H9 (cell line): ENCODE results near the gene FN3KRP. TPM values are rescaled to one million over a fixed set of nuclear protein-coding genes. Genes with fewer than 3 reads are reported as not detected.

Experiments used
- DNase-seq: peaks from one replicate; pipeline ENCODE4 v3.0.0-alpha.2; 2017
- H2AFZ ChIP-seq: one replicate; pipeline ENCODE4 v1.6.1; 2013; ENCODE audit warnings: mild to moderate bottlenecking, low read length, control low read depth, moderate library complexity
- H2AK5ac ChIP-seq: 2 replicates; pipeline ENCODE4 v1.6.1; 2013; ENCODE audit warnings: low read length, control low read depth, mixed read lengths; ENCODE audit not compliant: insufficient read length
- H2BK120ac ChIP-seq: one replicate; pipeline ENCODE4 v1.6.1; 2013; ENCODE audit warnings: low read depth, mild to moderate bottlenecking, low read length, control low read depth, inconsistent platforms; ENCODE audit not compliant: poor library complexity, severe bottlenecking
- H2BK12ac ChIP-seq: 2 replicates; pipeline ENCODE4 v1.6.1; 2013; ENCODE audit warnings: low read length, control low read depth, mixed read lengths, low read depth; ENCODE audit not compliant: insufficient read length
- H2BK15ac ChIP-seq: 2 replicates; pipeline ENCODE4 v1.6.1; 2013; ENCODE audit warnings: low read depth, low read length, control low read depth
- H2BK20ac ChIP-seq: one replicate; pipeline ENCODE4 v1.6.1; 2013; ENCODE audit warnings: low read depth, mild to moderate bottlenecking, low read length, control low read depth, inconsistent platforms; ENCODE audit not compliant: poor library complexity, severe bottlenecking
- H2BK5ac ChIP-seq: 2 replicates; pipeline ENCODE4 v1.6.1; 2013; ENCODE audit warnings: low read length, control low read depth, mixed read lengths; ENCODE audit not compliant: insufficient read length
- H3K14ac ChIP-seq: 2 replicates; pipeline ENCODE4 v1.6.1; 2013; ENCODE audit warnings: low read length, control low read depth; ENCODE audit not compliant: insufficient read depth
- H3K18ac ChIP-seq: 2 replicates; pipeline ENCODE4 v1.6.1; 2013; ENCODE audit warnings: low read depth, mild to moderate bottlenecking, mixed read lengths, low read length, control low read depth; ENCODE audit not compliant: insufficient read length
- H3K23ac ChIP-seq: 2 replicates; pipeline ENCODE4 v1.6.1; 2013; ENCODE audit warnings: low read length, control low read depth, mixed read lengths, low read depth; ENCODE audit not compliant: insufficient read length
- H3K23me2 ChIP-seq: 2 replicates; pipeline ENCODE4 v1.6.1; 2013; ENCODE audit warnings: low read depth, mild to moderate bottlenecking, mixed read lengths, low read length, control low read depth; ENCODE audit not compliant: insufficient read length, poor library complexity, severe bottlenecking
- H3K27ac ChIP-seq: 2 replicates; pipeline ENCODE4 v1.5.1; 2013; ENCODE audit warnings: low read length, control low read depth, mixed read lengths, low read depth; ENCODE audit not compliant: insufficient read length
- H3K27me3 ChIP-seq: 2 replicates; pipeline ENCODE4 v1.6.1; 2013; ENCODE audit warnings: low read length, control low read depth, inconsistent platforms; ENCODE audit not compliant: insufficient read depth
- H3K4ac ChIP-seq: 2 replicates; pipeline ENCODE4 v1.6.1; 2013; ENCODE audit warnings: low read depth, mild to moderate bottlenecking, control low read depth, inconsistent platforms, low read length, moderate library complexity
- H3K4me1 ChIP-seq: 2 replicates; pipeline ENCODE4 v1.6.1; 2013; ENCODE audit warnings: low read length, control low read depth, inconsistent platforms; ENCODE audit not compliant: insufficient read depth
- H3K4me2 ChIP-seq: 2 replicates; pipeline ENCODE4 v1.6.1; 2013; ENCODE audit warnings: low read length, control low read depth, mixed read lengths; ENCODE audit not compliant: insufficient read length, insufficient read depth
- H3K56ac ChIP-seq: 2 replicates; pipeline ENCODE4 v1.6.1; 2013; ENCODE audit warnings: low read depth, mild to moderate bottlenecking, mixed read lengths, low read length, control low read depth; ENCODE audit not compliant: insufficient read length
- H3K79me1 ChIP-seq: 2 replicates; pipeline ENCODE4 v1.6.1; 2013; ENCODE audit warnings: low read depth, mild to moderate bottlenecking, moderate library complexity, low read length, control low read depth, inconsistent platforms; ENCODE audit not compliant: insufficient read depth, poor library complexity, severe bottlenecking
- H3K79me2 ChIP-seq: 2 replicates; pipeline ENCODE4 v1.6.1; 2013; ENCODE audit warnings: low read length, control low read depth, inconsistent platforms; ENCODE audit not compliant: insufficient read depth
- H3K9ac ChIP-seq: 2 replicates; pipeline ENCODE4 v1.6.1; 2013; ENCODE audit warnings: low read length, control low read depth, mixed read lengths; ENCODE audit not compliant: insufficient read length; ENCODE audit errors: extremely low read depth
- H3K9me3 ChIP-seq: one replicate; pipeline ENCODE4 v1.6.1; 2013; ENCODE audit warnings: low read depth, low read length, inconsistent platforms; ENCODE audit not compliant: control insufficient read depth
- H3T11ph ChIP-seq: one replicate; pipeline ENCODE4 v1.6.1; 2013; ENCODE audit warnings: mild to moderate bottlenecking, low read length, control low read depth, inconsistent platforms
- H4K20me1 ChIP-seq: one replicate; pipeline ENCODE4 v1.6.1; 2013; ENCODE audit not compliant: control insufficient read depth, insufficient read length, insufficient read depth
- H4K5ac ChIP-seq: 2 replicates; pipeline ENCODE4 v1.6.1; 2013; ENCODE audit warnings: low read depth, mild to moderate bottlenecking, mixed read lengths, low read length, control low read depth; ENCODE audit not compliant: insufficient read length
- H4K8ac ChIP-seq: replicated peaks from 2 replicates; pipeline ENCODE4 v1.6.1; 2013; ENCODE audit warnings: low read length, control low read depth, mixed read lengths, low read depth; ENCODE audit not compliant: insufficient read length
- H4K91ac ChIP-seq: 2 replicates; pipeline ENCODE4 v1.6.1; 2013; ENCODE audit warnings: low read depth, mild to moderate bottlenecking, moderate library complexity, mixed read lengths, low read length, control low read depth; ENCODE audit not compliant: insufficient read length
- H3K27ac Mint-ChIP-seq, 3 experiments: 2 replicates in 2 of 3; 3 replicates in 1 of 3; pipeline ENCODE4 v1.8.0; 2020 to 2021; ENCODE audit warnings: mixed read lengths in 3 of 3, mild to moderate bottlenecking in 1 of 3, moderate library complexity in 1 of 3
- H3K27me3 Mint-ChIP-seq: 2 replicates; pipeline ENCODE4 v1.8.0; 2021; ENCODE audit warnings: low read depth, mild to moderate bottlenecking, moderate library complexity, mixed read lengths
- H3K36me3 Mint-ChIP-seq, 3 experiments: 2 replicates in 2 of 3; 3 replicates in 1 of 3; pipeline ENCODE4 v1.8.0; 2020 to 2021; ENCODE audit warnings: low read depth in 3 of 3, mixed read lengths in 3 of 3; ENCODE audit not compliant: insufficient read depth in 1 of 3
- H3K4me1 Mint-ChIP-seq, 2 experiments: 2 replicates each; pipeline ENCODE4 v1.8.0; 2020; ENCODE audit warnings: mixed read lengths in 2 of 2
- H3K4me3 Mint-ChIP-seq, 2 experiments: 2 replicates in 1 of 2; 3 replicates in 1 of 2; pipeline ENCODE4 v1.8.0; 2020 to 2021; ENCODE audit warnings: mild to moderate bottlenecking in 2 of 2, mixed read lengths in 2 of 2, moderate library complexity in 1 of 2
- H3K9me3 Mint-ChIP-seq, 2 experiments: 2 replicates in 1 of 2; 3 replicates in 1 of 2; pipeline ENCODE4 v1.8.0; 2020; ENCODE audit warnings: mild to moderate bottlenecking in 2 of 2, mixed read lengths in 2 of 2, moderate library complexity in 1 of 2
- CTCF ChIP-seq: fragments of 200-600 bp; sonication (generic); conservative IDR thresholded peaks from 3 replicates; pipeline ENCODE4 v1.8.0; 2021; ENCODE audit warnings: antibody characterized with exemption, mild to moderate bottlenecking
- whole genome bisulfite sequencing: extraction: QIAGEN DNeasy Blood & Tissue Kit; methylation state at CpG from one replicate; pipeline ENCODE4 v1.1.7; 2013; ENCODE audit warnings: missing lambda C conversion rate, low lambda C conversion rate, mixed read lengths; ENCODE audit not compliant: insufficient read length; ENCODE audit errors: extremely low coverage; 5-methylcytosine and 5-hydroxymethylcytosine counted together
- total RNA-seq: library from RNA; stranded (reverse); gene quantifications from 2 replicates; pipeline ENCODE4 v1.2.1, GENCODE V29; 2021

Gene FN3KRP
- total RNA-seq, 1 experiment from 2014 or later, result 32.9 TPM

- Histone ChIP-seq H3K4me1 (no peaks in the 10 kb centered on the region), H2BK120ac (no peak overlapping the region), H3K23ac (no peak overlapping the region), H4K20me1 (no peaks in the 10 kb centered on the region), H3K9ac (no peak overlapping the region), H2BK5ac (no peak overlapping the region), H4K8ac (no peak overlapping the region), H2AK5ac (no peak overlapping the region), H3K27me3 (no peaks in the 10 kb centered on the region), H4K5ac (no peak overlapping the region), H2BK15ac (no peak overlapping the region), H3K4me2 (no peak overlapping the region), H3K27ac (no peak overlapping the region), H3K23me2 (no peaks in the 10 kb centered on the region), H3K9me3 (no peaks in the 10 kb centered on the region), H3K79me1 (no peaks in the 10 kb centered on the region), H2BK12ac (no peak overlapping the region), H3K14ac (no peak overlapping the region), H3K56ac (no peak overlapping the region), H2BK20ac (peak overlapping the region; percentile 3), H3K79me2 (no peaks in the 10 kb centered on the region), H2AFZ (no peak overlapping the region), H3K18ac (no peak overlapping the region), H4K91ac (no peak overlapping the region), H3K4ac (no peak overlapping the region), H3T11ph (no peak overlapping the region)
- no CpG with 5 or more reads among the region's 18 CpGs for WGBS
- H3K4me1 Mint-ChIP-seq, result 0 out of 4 replicates have a peak, but pooled peaks cover 0 to 2% of the 10 kb centered on the region in 2 experiments
- peaks cover 10 to 13% of the 10 kb centered on the region in 2 experiments; a peak in 3 of 5 replicates for H3K9me3 Mint-ChIP-seq
- no peak overlapping the region for H3K4me3 Mint-ChIP-seq
- DNase-seq, result no peak
- no peak for TF ChIP-seq CTCF
- H3K27ac Mint-ChIP-seq, result no peak overlapping the region
- H3K27me3 Mint-ChIP-seq, result peaks cover 21% of the 10 kb centered on the region
- peaks cover 0 to 8% (median 7%) of the 10 kb centered on the region in 3 experiments; a peak in 4 of 7 replicates for H3K36me3 Mint-ChIP-seq
Measured at GRCh38 chr17:82690786-82691489, 25.6 kb upstream of the FN3KRP start.
